ENCODE results near the gene CHMP2A. TPM values are rescaled to one million over a fixed set of nuclear protein-coding genes. Genes with fewer than 3 reads are reported as not detected.
"Not testable (repeated sequence)": the region's sequence is repeated elsewhere in the genome, so short reads cannot be mapped to it uniquely, and the experiment has no call there.

The CHMP2A gene
- total RNA-seq = 47.7 TPM

- no peak for DNase-seq
Measured at GRCh38 chr19:58554494-58555368, at the start of gene CHMP2A. Gene CHMP2A (minus strand): TSS chr19:58555105. CDS start chr19:58554212, 893 bp downstream.

- no peak for DNase-seq
Measured at GRCh38 chr19:58586133-58586765, 31.3 kb upstream of the CHMP2A start.

- DNase-seq = no peak
Measured at GRCh38 chr19:58585442-58586132, 30.7 kb upstream of the CHMP2A start.

DNA sequence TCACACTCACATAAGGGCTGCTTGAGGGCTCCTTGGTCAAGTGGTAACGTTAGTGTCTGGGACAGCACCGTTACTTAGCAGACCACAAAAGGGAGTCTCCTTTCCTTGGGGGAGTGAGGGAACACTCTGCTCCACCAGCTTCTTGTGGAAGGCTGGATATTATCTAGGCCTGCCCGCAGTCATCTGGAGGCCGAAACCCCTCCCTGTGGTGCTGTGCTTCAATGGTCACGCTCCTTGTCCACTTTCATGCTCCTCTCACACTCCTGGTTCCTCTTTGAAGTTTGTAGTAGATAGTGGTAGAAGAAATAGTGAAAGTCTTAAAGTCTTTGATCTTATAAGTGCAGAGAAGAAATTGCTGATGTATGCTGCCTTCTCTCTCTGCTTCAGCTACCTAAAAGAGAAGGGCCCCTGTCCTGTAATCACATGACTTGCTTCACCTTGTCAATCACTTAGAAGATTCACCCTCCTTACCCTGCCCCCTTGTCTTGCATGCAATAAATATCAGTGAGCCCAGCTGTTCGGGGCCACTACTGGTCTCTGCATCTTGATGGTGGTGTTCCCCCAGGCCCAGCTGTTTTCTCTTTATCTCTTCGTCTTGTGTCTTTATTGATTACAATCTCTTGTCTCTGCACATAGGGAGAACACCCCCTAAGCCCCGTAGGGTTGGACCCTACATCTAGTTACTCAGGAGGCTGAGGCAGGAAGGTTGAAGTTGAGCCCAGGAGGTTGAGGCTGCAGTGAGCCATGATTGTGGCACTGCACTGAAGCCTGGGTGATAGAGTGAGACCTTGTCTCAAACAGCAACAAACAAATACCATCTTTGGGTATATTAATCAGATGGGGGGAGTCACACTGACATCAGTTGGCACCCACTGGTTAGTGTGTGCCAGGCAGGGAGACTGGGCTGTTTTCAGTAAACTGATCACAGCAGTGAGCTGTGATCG, 29.9 kb upstream of the CHMP2A start:
- no peak for DNase-seq

GRCh38 chr19:58582985-58583384, 28.1 kb upstream of the CHMP2A start:
- DNase-seq = no peak

- no peak for DNase-seq
Measured at GRCh38 chr19:58581227-58582141, 26.6 kb upstream of the CHMP2A start.

GRCh38 chr19:58579473-58580142, 24.7 kb upstream of the CHMP2A start:
- DNase-seq = no peak

DNA sequence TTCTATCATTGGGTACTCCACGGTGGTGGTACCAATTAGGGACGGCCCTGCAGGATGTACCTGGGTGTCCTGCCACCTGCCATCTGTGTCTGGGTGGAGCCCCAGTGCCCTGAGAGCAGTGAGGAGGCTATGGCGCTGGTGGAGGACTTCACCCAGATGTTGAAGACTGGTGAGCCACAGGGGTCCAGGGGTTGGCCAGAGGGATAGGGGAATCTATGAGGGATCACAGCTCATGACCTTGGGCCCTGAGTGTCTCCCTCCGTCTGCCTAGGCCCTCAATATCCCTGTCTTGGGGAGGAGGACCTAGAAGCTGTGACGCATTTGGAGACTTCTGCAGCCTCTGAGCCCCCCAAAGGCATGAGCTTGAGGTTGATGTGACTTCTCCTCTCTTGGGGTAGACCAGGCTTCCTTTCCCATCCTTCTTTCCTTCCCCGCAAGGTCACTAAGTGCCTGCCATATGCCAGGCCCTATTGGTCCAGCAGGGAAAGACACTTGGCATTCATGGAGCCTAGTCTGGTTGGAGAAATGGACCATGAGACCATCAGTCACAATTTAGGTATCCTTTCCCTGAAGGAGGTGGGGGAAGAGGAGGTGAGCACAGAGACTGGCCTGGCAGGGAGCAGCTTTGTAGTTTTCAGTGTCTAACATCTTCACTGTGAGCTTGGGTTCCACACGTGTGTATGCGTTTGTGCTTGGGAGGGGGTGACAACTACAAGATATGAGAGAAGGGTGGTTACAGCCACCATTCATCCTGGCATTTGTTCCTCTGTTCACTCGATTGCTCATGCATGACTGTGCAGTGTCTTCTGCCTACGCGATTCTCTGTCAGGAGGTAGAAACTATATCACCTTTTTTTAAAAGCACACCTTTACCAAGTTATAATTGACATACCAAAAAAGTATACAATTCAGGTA, 23.4 kb upstream of the CHMP2A start:
- no peak for DNase-seq

DNA sequence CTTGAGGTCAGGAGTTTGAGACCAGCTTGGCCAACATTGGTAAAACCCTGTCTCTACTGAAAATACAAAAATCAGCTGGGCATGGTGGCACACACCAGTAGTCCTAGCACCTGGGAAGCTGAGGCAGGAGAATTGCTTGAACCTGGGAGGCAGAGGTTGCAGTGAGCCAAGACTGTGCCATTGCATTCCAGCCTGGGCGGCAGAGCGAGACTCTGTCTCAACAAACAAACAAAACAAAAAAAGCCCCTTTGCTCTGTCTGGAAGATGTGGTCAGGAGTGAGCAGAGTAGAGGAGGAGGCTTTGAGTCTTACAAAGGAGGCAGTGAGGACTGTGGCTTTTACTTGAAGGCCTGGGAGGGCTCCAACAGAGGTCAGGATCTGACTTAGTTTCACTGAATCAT, 22.7 kb upstream of the CHMP2A start:
- DNase-seq = not testable (repeated sequence)

DNA sequence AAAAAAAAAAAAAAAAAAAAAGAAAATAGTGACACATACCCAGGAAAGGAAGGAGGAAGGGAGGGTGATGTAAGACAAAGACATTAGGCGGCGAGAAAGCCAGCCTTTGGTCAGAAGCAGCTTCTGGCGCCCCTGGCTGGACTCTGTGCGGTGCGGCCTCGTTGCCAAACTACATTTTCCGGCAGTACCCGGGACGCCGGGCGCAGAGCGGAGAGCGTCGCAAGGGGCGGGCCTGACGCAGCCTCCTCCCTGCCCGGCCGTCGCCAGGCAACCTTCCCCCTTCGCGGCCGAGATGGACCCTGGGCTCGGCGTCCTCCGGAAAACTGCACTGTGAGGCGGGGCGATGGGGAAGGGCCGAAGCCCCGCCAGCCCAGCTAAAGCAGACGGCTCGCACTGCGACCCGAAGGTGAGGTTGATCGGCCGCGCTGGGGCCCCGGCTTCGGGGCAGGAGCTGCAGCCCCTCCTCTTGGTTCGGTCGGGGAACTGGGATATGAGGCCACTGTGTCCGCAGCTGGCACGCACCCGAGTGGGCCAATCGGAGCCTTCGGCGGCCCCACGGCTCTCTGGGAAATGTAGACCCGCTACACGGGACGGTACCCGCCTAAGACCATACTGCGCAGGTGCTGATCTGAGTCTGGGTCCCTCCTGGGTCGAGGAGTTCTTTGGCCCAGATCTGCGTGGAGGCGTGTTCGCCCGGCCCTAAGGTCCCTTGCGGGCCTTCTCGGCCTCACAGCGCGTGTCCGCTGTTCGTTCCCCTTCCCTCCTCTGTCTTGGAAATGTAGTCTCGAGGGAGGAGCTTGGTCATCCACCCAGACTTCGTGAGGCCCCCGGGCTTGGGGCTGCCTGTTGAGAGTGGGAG, 20.5 kb upstream of the CHMP2A start:
- DNase-seq = no peak

DNA sequence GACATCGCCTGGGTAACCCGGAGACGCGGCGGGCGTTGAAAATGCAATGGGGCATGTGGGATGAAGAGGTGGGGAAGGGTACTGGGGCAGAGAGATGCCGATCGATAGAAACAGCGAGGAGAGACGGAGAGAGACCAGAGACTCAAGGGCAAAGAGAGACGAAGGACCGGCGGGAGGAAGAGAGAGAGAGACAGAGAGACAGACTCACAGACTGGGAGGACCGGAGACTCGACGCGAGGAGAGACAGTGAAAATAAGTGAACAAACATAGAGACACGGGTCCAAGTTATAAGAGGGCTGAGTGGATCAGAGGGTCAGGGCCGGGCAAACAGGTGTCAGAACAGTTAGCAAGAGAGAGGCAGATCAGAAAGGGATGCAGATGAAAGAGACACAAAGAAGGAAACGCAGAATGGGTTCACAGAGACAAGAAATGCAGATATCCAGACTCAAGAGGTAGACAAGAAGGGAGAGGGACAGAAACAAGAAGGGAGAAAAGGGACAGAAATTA, 18.8 kb upstream of the CHMP2A start:
- no peak for DNase-seq

DNA sequence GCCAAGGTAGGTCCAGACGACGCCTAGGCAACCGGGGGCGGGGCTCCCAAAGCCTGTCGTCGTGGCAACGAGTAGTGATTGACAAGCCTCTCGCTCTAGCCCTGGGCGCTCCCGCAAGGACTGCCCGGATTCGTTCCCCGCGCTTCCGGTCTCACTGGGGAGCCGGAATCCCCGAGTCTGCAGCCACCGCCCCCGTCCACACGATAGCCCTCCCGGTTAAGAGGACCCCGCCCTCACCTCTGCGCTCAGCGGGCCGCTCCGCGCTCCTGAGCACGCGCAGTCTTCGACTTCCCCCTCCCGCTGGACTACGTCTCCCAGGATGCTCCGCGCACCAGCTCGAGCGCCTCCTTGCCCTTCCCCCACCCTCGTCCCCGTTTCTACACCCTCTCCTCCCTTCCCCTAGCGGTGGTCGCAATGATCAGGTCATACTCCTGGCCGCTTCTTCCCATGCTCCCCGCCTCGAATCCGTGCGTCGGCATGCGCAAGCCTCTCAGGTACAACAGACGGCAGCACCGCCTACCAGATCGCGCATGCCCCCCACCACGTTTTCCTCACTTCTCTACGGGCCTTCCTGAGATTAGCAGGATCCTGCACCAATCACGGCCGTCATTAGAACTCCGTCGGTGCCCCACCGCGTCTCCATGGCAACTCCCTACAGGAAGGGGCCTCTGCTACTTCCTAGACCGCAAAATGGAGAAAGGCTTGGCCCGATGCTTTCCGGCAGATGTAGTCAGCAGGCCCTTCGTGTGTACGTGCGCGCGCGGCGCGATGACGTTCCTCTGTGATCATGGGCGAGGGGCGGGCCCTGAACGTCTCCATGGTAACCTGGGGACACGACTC, 18.1 kb upstream of the CHMP2A start, which contains the start of gene MZF1:
Gene MZF1, minus strand, starts transcription at position 518 of the 840 bp plus-strand sequence. CDS start 1,946 bp downstream, outside the sequence.
- DNase-seq = no peak

DNA sequence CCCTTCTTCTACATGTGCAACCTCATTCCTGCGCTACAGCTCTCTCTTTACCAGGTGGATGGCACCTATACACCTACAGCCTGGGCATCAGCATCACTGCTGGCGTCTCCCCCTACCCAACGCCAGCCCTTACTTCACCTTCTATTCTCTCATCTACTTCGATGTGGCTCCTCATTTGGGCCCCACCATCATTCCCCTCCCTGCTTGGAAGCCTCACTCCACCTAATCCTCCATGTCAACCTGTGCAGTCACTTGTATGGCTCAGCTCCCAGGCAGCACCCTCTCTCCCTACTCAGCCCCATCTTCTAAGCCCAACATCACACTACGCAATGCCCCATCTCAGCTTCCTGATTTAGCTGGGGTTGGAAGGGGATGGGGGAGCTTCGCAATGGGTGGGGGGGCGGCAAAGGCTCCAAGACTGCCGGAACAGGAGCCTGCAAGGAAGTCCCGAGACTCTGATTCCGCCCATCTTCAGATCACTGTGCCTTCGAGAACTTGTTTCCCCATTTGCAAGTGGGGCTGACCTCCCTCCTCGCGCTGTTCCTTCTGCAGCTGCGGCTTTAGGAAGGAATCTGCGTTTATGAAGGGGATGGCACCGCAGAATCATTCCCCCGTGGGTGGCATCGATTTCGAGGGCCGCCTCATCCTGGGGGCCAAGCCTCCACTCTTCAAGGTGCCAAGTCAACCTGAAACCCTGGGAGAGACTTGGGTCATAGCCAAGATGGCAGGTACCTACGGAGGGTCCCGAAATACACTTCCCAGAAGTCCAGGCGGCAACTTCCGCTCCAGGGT, 17.3 kb upstream of the CHMP2A start:
- no peak for DNase-seq

DNA sequence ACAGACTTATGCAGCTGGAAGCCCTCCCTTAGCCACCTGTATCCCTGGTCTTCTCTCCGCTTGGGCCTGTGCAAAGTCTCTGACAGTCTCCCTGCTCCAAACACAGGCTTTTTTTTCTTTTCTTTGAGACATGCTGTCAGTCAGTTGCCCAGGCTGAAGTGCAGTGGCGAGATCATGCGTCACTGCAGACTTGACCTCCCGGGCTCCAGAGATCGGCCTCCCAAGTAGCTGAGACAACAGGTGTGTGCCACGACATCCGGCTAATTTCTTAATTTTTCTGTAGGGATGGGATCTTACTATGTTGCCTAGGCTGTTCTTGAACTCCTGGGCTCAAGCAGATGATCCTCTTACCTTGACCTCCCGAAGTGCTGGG, 16.7 kb upstream of the CHMP2A start:
- DNase-seq = no peak

GRCh38 chr19:58570770-58571574, 16.1 kb upstream of the CHMP2A start:
- DNase-seq = no peak

Measured in occipital lobe (tissue), 2 donors.